DMS114 treated with DMSO at 0.1 percent for 48 hours (cell line): Measurements from ENCODE around the gene MYO15B.

ENCODE experiments used
- DNase-seq: peaks from one replicate; lab custom pipeline; 2025; ENCODE audit not compliant: unreplicated experiment; lab: John Stamatoyannopoulos, UW

MYO15B gene

GRCh38 chr17:75658237-75658636 lies 70.6 kb downstream of the MYO15B start:
- DNase-seq, result no peak

GRCh38 chr17:75661531-75661930 lies 73.9 kb downstream of the MYO15B start:
- DNase-seq, result no peak

- no peak for DNase-seq
These were observed 74.9 kb downstream of the MYO15B start for GRCh38 chr17:75662511-75662910.

- DNase-seq, result no peak
These were observed 76.5 kb downstream of the MYO15B start for GRCh38 chr17:75664099-75664549.

GRCh38 chr17:75665981-75666380 lies 78.4 kb downstream of the MYO15B start:
- no peak for DNase-seq

- peak; percentile 94 for DNase-seq
These were observed 79.6 kb downstream of the MYO15B start, which contains the start of the genes RECQL5 and SAP30BP for GRCh38 chr17:75666959-75667790. Gene RECQL5 (minus strand): TSS chr17:75667154. CDS start chr17:75666557, 597 bp downstream. Gene SAP30BP (plus strand): TSS chr17:75667338. CDS start chr17:75667373, 35 bp downstream.

- DNase-seq, result no peak
These were observed 80.2 kb downstream of the MYO15B start for GRCh38 chr17:75667825-75668224.

GRCh38 chr17:75668489-75668888 lies 80.9 kb downstream of the MYO15B start:
- no peak for DNase-seq

GRCh38 chr17:75670868-75671267 lies 83.3 kb downstream of the MYO15B start:
- DNase-seq, result no peak

- no peak for DNase-seq
These were observed 84.4 kb downstream of the MYO15B start for GRCh38 chr17:75672011-75672410.

- DNase-seq, result no peak
These were observed 85.9 kb downstream of the MYO15B start for GRCh38 chr17:75673487-75673886.
